PC-9 (cell line): ENCODE data around the gene CHRNA3.

Experiments used
- EZH2 ChIP-seq: fragments of 200-600 bp; sonication (generic); IDR thresholded peaks from 2 replicates; pipeline ENCODE4 v1.8.0; 2017; ENCODE audit warnings: antibody characterized with exemption, low read depth
- TF ChIP-seq, protein P1 (sequence below): fragments of 200-600 bp; sonication (generic); conservative IDR thresholded peaks from 2 replicates; pipeline ENCODE4 v1.6.1; 2017; ENCODE audit warnings: mixed run types, antibody characterized with exemption, mild to moderate bottlenecking, moderate library complexity

DNA sequence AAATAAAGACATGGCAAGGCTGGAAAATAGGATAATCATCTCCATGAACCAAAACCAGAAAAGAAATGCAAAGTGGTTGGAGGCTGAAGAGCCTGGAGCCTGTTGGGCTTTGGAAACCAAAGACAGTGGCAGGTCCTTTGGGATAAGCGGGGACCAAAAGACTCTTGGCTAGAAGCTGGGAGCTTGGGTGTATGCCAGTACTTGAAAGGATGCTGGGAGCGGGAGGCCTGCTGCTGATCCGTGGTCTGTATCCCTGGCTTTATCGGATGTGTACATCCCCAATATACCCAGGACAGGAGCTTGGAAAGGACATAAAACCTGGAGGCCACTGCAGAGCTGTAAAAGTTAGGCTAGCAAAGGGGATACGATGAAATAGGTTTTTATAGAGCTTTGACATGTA lies 21.5 kb upstream of the CHRNA3 start:
- TF ChIP-seq, protein P1, sequence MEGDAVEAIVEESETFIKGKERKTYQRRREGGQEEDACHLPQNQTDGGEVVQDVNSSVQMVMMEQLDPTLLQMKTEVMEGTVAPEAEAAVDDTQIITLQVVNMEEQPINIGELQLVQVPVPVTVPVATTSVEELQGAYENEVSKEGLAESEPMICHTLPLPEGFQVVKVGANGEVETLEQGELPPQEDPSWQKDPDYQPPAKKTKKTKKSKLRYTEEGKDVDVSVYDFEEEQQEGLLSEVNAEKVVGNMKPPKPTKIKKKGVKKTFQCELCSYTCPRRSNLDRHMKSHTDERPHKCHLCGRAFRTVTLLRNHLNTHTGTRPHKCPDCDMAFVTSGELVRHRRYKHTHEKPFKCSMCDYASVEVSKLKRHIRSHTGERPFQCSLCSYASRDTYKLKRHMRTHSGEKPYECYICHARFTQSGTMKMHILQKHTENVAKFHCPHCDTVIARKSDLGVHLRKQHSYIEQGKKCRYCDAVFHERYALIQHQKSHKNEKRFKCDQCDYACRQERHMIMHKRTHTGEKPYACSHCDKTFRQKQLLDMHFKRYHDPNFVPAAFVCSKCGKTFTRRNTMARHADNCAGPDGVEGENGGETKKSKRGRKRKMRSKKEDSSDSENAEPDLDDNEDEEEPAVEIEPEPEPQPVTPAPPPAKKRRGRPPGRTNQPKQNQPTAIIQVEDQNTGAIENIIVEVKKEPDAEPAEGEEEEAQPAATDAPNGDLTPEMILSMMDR, result no peak
- TF ChIP-seq EZH2, result no peak
